GM23338 (cell line): ENCODE data around the gene P2RY6.

Experiments
- CTCF ChIP-seq, 2 experiments: fragments of 200-600 bp in 1 of 2; sonication (generic) in 1 of 2; conservative IDR thresholded peaks; 2 replicates each; pipeline versions ENCODE4 v1.5.1 to v1.6.1; 2016 to 2017; ENCODE audit warnings: antibody characterized with exemption in 2 of 2, low read depth in 2 of 2, mild to moderate bottlenecking in 2 of 2, moderate library complexity in 1 of 2
- EZH2 ChIP-seq: fragments of 200-600 bp; sonication (generic); IDR thresholded peaks from one replicate; pipeline ENCODE4 v1.8.0; 2017; ENCODE audit warnings: antibody characterized with exemption, mild to moderate bottlenecking, low read depth; ENCODE audit not compliant: unreplicated experiment
- JUNB ChIP-seq: IDR thresholded peaks from one replicate; pipeline ENCODE4 v1.6.1; 2016; ENCODE audit warnings: antibody characterized with exemption; ENCODE audit not compliant: unreplicated experiment
- POLR2AphosphoS5 ChIP-seq: IDR thresholded peaks from 2 replicates; pipeline ENCODE4 v1.6.1; 2016; ENCODE audit warnings: antibody characterized with exemption, low read depth

GRCh38 chr11:73313652-73314051 lies 41.5 kb downstream of the P2RY6 start:
- TF ChIP-seq CTCF (conservative IDR thresholded peaks at IDR 0.05; ENCODE audit: low read depth in 2 of 2) = no peak
- no peak for TF ChIP-seq EZH2
- TF ChIP-seq POLR2AphosphoS5 = no peak
- no peak for TF ChIP-seq JUNB
